Measurements from ENCODE around the gene DNAJC27.
"Not testable (repeated sequence)": the region's sequence is repeated elsewhere in the genome, so short reads cannot be mapped to it uniquely, and the experiment has no call there.

DNAJC27 gene

DNA sequence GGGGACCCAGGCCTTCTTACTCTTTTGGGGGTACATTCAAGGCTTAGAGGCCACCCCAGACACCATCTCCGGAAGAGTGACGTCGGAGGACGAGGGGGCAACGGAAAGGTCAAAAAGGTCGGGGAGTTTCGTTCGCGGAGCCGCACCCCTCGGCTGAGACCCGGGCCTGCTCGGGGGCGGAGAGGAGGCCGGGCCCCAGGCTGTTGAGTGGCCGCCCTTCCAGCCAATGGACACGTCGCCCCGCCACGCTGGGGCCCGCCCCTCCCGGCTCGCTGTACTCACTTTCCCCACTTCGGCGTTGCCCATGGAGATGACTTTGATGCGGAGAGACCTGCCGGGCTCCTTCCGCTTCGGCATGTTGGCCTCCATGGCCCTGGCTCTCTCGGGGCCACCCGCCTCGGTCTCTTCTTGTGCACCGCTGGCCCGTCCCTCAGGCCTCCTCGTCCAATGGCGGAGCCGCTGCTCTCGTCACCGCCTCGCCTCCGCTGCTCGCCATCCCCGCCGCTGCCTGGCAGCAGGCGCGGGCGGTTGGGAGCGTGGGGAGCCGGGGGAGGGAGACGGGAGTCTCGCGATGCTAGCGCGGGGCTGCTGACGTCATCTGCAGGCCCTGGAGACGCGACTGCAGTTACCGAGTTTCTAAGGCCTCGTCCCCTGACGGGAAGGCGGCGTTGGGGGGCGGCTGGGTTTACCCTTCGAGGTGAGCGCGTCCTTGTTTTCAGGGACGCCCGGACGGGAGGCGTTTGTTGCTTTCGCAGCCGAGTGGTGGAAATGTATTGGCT, at the start of gene DNAJC27:
Gene DNAJC27 (minus strand): TSS at position 420 of the 779 bp plus-strand sequence. CDS start 51 bp downstream, at position 369.
- FAIRE-seq, result no peak
- peak; percentile 87 for TF ChIP-seq POLR2A (IDR thresholded peaks at IDR 0.05; ENCODE audit: low read depth, low read length)
- DNase-seq (ENCODE audit: insufficient read length, low spot score), result peak; percentile 94

DNA sequence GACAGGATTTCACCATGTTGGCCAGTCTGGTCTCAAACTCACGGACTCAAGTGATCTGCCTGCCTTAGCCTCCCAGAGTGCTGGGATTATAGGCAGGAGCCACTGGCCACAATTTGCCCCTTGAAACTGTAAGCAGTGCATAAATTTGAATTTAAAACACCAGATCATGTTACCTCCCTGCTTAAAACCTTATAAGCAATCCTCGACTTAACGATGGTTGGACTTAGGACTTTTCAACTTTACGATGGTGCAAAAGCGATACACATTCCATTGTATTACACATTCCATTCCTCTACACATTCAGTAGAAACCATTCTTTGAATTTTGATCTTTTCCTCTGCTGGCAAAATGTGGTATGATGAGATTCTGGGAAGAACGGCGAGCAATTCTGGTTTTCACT, 46.9 kb upstream of the DNAJC27 start:
- FAIRE-seq (no peak), DNase-seq (ENCODE audit: insufficient read length, low spot score) (no peak)
- no peak for TF ChIP-seq POLR2A (IDR thresholded peaks at IDR 0.05; ENCODE audit: low read depth, low read length)

DNA sequence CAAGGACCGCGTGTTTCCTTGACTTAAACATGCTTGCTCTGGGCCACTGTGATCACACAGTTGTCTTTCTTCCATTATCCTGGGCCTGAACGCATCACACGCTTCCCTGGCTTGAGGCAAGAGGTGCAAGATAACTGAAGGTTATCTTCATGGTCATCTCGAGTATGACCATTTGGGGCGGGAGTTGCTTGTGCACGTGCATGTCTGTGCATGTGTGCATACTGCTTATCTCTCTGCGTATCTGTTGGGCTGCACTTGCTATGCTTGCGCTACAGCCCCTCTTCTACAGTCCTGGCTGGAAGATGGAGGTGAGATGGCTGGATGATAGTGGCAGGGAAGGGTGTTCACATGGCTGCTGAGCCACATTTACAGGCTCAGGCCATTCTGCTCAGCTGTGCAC, 42.9 kb upstream of the DNAJC27 start:
- no peak for TF ChIP-seq POLR2A (IDR thresholded peaks at IDR 0.05; ENCODE audit: low read depth, low read length)
- FAIRE-seq, result no peak
- DNase-seq (ENCODE audit: insufficient read length, low spot score), result no peak

DNA sequence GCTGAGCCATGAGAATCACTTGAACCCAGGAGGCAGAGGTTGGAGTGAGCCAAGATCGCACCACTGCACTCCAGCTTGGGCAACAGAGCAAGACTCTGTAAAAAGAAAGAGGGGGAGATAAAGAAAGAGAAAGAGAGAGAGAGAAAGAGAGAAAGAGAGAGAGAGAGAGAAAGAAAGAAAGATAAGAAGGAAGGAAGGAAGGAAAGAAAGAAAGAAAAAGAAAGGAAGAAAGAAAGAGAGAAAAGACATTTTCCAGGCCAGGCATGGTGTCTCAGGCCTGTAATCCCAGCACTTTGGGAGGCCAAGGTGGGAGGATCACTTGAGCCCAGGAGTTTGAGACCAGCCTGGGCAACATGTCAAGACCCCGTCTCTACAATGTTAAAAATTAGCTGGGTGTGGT, 39.6 kb upstream of the DNAJC27 start:
- not testable (repeated sequence) for FAIRE-seq

DNA sequence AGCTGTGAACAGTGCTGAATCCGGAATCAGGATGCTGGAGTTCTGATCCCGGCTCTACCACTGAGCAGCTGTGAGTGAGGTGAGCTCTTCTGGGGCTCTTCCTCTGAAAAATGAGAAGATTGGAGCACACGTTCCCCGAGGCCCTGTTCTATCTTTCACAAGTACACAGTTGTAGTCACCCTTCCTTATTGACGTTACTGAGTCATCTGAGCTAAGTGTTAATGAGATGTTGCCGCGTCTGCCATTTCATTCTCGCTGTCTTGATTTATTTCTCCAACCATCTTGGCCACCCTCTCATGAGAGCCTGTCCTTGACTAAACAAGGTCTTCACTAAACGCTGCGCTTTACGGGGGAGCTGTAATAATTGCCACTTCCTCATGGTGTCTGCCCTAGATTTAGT, 38.2 kb upstream of the DNAJC27 start:
- no peak for TF ChIP-seq POLR2A (IDR thresholded peaks at IDR 0.05; ENCODE audit: low read depth, low read length)
- FAIRE-seq (no peak), DNase-seq (ENCODE audit: insufficient read length, low spot score) (no peak)

More for the DNA sequence above, 39.6 kb upstream of the DNAJC27 start:
- DNase-seq (ENCODE audit: insufficient read length, low spot score), result not testable (repeated sequence)

DNA sequence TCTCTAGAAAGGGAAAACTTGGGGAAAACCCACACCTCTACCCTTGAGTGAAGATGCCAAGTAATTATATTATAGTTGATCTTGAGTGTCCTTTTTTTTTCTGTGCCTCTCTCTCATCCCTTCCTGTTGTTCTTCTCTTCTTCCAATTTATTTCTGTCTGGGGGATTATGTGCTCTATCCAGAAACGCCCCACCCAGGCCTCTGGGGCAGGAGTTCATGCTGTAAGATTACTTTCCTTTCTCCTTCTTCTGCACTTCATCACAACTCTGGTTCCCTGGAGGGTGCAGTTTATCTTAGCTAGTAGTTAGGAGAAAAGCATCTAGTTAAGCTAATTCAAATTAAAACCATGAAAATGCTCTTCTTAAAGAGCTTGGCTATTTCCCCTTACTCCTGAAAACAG, 30.3 kb upstream of the DNAJC27 start:
- TF ChIP-seq POLR2A (IDR thresholded peaks at IDR 0.05; ENCODE audit: low read depth, low read length), result no peak
- DNase-seq (ENCODE audit: insufficient read length, low spot score), result no peak
- no peak for FAIRE-seq

DNA sequence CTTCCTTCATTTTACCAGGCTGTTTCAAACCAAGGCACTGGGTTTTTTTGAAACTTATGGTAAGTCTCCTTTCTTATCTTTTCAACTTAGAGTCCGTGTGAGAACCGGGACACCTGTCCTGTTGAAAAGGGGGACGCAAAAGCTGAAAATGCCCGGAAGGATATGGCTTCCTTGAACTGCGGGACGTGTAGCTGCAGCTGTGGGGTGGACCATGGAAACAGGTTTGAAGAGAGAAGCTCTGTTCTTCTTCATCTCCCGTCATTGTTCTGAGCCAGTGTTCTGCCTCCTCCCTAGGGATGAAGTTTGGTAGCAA, 29.5 kb upstream of the DNAJC27 start:
- no peak for TF ChIP-seq POLR2A (IDR thresholded peaks at IDR 0.05; ENCODE audit: low read depth, low read length)
- FAIRE-seq (no peak), DNase-seq (ENCODE audit: insufficient read length, low spot score) (no peak)

DNA sequence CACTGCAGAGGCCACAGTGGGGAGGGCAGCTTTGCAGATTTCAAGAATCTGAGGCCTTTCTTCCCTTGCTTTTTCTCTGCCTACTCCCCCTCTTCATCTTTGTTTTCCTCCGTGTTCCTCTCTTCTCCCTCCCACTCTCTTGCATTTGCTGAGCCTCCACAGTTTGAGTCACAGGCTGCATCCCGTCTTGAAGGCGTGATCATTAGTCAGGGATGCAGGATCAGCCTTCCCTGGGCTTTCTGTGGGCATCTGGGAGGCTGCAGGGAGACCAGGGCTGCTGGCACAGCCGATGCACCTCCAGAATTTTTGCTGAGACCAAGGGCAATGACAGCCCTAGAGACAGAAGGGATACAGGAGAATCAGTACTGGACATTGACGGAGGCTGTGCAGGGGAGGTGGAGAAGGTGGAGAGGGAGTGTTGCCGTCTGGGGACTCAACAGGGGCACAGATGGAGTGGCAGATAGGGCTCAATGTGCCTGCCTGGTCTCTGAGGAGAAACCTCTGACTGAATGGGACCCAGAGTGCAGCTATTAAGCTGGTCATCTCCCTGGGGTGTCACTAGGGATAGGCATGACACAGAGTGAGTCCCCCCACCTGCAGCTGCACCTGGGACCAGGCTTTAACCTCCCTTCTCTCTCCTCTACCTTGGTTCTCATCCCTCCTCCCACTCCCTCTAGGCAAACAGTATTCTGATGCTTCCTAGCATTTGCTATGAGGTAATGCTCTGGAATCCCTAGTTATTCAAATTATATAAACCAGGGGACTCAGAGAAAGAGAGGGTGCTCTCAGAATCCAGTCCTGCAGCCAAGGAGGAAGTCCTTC, 29.0 kb upstream of the DNAJC27 start:
- DNase-seq (ENCODE audit: insufficient read length, low spot score) (peak; percentile 59), FAIRE-seq (peak; percentile 23)
- no peak for TF ChIP-seq POLR2A (IDR thresholded peaks at IDR 0.05; ENCODE audit: low read depth, low read length)

DNA sequence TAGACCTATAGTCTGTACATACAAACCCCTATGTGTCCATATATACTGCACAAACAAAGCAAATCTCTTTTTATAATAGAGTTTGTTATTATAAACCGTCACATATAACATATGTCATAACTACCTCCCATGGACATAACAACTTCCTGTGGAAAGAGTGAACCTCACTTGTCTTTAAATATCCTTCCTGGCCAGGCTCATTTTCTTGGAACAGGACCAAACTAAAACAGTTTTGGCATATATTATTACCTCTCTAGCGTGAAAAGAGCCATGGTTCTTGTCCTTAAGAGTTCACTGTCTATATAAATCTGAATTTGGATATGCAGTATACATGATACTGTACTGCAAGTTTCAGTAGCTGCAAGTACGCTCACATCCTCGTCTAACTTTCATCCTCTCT, 28.3 kb upstream of the DNAJC27 start:
- TF ChIP-seq POLR2A (IDR thresholded peaks at IDR 0.05; ENCODE audit: low read depth, low read length), result no peak
- DNase-seq (ENCODE audit: insufficient read length, low spot score) (no peak), FAIRE-seq (no peak)

DNA sequence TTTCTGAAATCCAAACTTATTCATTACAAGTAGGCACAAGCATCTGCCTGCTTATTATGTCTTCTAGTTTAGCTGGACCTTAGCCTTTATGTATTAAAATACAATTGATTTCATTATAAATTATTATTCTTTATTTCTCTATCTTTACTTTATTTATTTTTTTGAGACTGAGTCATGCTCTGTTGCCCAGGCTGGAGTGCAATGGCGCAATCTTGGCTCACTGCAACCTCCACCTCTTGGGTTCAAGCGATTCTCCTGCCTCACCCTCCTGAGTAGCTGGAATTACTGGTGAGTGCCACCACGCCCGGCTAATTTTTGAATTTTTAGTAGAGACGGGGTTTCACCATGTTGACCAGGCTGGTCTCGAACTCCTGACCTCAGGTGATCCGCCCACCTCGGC, 27.3 kb upstream of the DNAJC27 start:
- FAIRE-seq, result not testable (repeated sequence)

DNA sequence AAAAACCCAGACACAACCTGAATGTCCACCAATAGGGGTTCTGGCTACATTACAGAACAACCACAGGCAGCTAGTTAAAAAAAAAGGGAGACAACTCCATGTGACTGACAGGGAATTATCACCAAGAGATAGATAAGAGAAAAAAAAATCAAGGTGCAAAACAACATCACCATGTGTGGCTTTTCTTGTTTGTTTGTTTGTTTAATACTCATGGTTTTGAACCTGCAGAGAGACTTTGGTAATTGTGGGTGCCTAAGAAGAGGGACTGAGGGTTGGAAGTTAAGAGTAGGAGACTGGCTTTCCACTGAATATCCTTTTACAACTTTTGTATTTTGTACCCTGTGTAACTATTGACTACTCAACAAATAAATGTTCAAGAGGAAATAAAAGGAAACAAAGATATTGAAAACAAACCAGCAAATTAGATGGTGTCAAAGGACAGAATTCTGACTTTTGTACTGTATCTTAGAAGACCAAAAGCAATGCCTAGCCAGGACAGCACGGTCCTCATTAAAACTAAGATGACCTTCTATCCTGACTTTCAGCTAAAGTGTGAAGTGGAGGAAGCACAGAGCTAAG, 22.5 kb upstream of the DNAJC27 start:
- no peak for FAIRE-seq
- no peak for TF ChIP-seq POLR2A (IDR thresholded peaks at IDR 0.05; ENCODE audit: low read depth, low read length)

More for the DNA sequence above, 27.3 kb upstream of the DNAJC27 start:
- not testable (repeated sequence) for DNase-seq (ENCODE audit: insufficient read length, low spot score)

DNA sequence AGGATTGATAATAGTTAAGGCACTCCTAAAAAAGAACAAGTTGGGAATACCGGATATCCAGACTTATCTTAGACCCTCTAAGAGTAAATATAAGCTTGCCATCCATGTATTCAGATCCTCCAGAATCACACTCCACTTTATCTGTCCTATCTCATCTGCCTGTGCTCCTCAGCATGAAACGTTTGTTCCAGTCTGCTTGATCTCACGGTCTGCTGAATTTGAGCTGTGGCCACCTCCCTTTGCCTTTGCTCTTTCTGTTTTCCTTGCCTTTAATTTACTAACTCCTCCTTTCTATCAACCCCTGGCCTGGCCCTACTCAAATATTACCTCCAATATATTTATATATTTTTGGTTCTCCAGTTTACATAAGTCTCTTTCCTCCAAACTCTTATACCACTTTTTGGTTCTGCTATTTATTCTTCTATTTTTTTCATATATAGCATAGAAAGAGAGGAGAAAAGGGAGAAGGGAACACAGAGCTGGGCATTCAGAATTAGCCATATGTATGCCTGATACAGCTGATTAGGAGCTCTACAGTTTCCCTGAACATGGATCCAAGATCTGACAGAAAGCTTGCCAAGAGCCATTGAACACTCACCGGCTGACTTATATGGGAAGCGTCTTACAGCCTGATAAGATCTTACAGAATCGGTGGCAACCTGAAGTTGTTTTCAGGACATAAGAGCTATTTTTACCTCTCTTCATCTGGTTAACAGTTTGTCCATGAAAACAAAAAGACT, 21.8 kb upstream of the DNAJC27 start:
- DNase-seq (ENCODE audit: insufficient read length, low spot score) (no peak), FAIRE-seq (no peak)
- no peak for TF ChIP-seq POLR2A (IDR thresholded peaks at IDR 0.05; ENCODE audit: low read depth, low read length)

More for the DNA sequence above, 22.5 kb upstream of the DNAJC27 start:
- no peak for DNase-seq (ENCODE audit: insufficient read length, low spot score)

DNA sequence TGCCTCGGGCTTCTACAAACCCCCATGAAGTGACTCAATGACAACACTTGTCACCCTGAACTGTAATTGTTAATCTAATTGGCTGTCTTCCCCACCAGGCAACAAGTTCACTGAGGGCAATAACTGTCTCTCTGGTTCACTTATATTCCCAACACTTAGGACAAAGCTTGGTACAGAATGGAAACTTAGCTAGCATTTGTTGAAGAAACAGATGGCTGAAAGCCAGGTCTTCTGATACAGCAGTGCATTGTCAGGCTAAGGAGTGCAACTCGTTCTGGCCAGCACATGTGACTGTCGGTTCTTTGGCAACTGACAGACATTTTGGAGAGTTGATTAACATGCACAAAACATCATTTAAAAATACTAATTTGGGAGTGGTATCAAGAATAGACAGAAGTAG, 14.6 kb upstream of the DNAJC27 start:
- no peak for TF ChIP-seq POLR2A (IDR thresholded peaks at IDR 0.05; ENCODE audit: low read depth, low read length)
- no peak for FAIRE-seq

DNA sequence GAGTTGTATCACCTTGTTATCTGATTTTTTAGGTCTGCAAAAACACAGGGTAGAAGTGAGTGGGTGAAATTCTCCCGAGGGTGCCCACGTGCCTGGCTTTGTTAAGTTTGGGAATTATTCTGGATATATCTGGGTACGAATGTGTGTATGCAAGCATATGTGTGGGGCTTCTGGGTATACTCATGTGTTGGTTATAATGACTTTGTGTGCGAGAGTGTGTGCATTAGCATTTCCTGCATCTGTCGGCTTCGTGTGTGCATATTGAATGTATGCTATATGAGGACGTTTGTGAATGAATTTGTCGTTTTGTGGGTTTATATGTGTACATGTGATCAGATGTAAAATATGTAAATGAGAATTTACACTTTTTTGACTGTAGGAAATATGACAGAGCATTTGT, 13.8 kb upstream of the DNAJC27 start:
- no peak for TF ChIP-seq POLR2A (IDR thresholded peaks at IDR 0.05; ENCODE audit: low read depth, low read length)
- FAIRE-seq, result no peak
- no peak for DNase-seq (ENCODE audit: insufficient read length, low spot score)

More for the DNA sequence above, 14.6 kb upstream of the DNAJC27 start:
- no peak for DNase-seq (ENCODE audit: insufficient read length, low spot score)
